ENCODE data around the gene FBXO36. TPM values are rescaled to one million over a fixed set of nuclear protein-coding genes. Genes with fewer than 3 reads are reported as not detected.

The FBXO36 gene
- total RNA-seq, 2 experiments from 2014 or later = 1.1 to 1.8 TPM

GRCh38 chr2:230010501-230010900, 88.2 kb downstream of the FBXO36 start:
- POLR2A ChIA-PET = no interaction called here
- H3K36me3 Mint-ChIP-seq = no peaks in the 10 kb centered on the region
- peaks cover 7% of the 10 kb centered on the region for H3K4me1 Mint-ChIP-seq
- DNase-seq (no peak), ATAC-seq (ENCODE audit: low read depth) (no peak)
- peaks cover 2% of the 10 kb centered on the region for H3K27me3 Mint-ChIP-seq
- H3K9me3 Mint-ChIP-seq = no peaks in the 10 kb centered on the region
- H3K27ac Mint-ChIP-seq = no peak overlapping the region
- H3K4me3 Mint-ChIP-seq = no peak overlapping the region

- POLR2A ChIA-PET = no interaction called here
- no peak overlapping the region for H3K4me3 Mint-ChIP-seq
Measured at GRCh38 chr2:230011617-230012016, 89.3 kb downstream of the FBXO36 start.

GRCh38 chr2:230012267-230012884, 90.1 kb downstream of the FBXO36 start:
- DNase-seq (no peak), ATAC-seq (ENCODE audit: low read depth) (no peak)
- Mint-ChIP-seq H3K9me3 (no peaks in the 10 kb centered on the region), H3K4me3 (no peak overlapping the region), H3K36me3 (peaks cover 2% of the 10 kb centered on the region), H3K27me3 (peaks cover 4% of the 10 kb centered on the region), H3K27ac (no peak overlapping the region), H3K4me1 (peaks cover 7% of the 10 kb centered on the region)
- POLR2A ChIA-PET = no interaction called here

More at GRCh38 chr2:230011617-230012016, 89.3 kb downstream of the FBXO36 start:
- ATAC-seq (ENCODE audit: low read depth) = no peak
- Mint-ChIP-seq H3K27me3 (peaks cover 4% of the 10 kb centered on the region), H3K27ac (no peak overlapping the region), H3K4me1 (peaks cover 7% of the 10 kb centered on the region), H3K36me3 (peaks cover 2% of the 10 kb centered on the region), H3K9me3 (no peaks in the 10 kb centered on the region)
- no peak for DNase-seq

- Mint-ChIP-seq H3K27ac (no peak overlapping the region), H3K36me3 (peaks cover 2% of the 10 kb centered on the region), H3K4me3 (no peak overlapping the region), H3K9me3 (no peaks in the 10 kb centered on the region), H3K4me1 (peaks cover 3% of the 10 kb centered on the region), H3K27me3 (peaks cover 16% of the 10 kb centered on the region)
- ATAC-seq (ENCODE audit: low read depth) (no peak), DNase-seq (no peak)
- POLR2A ChIA-PET = interaction anchor here (0.7 kb wide), 1 partner anchor 51 kb away, joined by 3 read pairs; no protein-coding TSS in a partner anchor
Measured at GRCh38 chr2:230016844-230017243, 94.5 kb downstream of the FBXO36 start.

GRCh38 chr2:230018153-230018552, 95.8 kb downstream of the FBXO36 start:
- H3K27me3 Mint-ChIP-seq = peaks cover 18% of the 10 kb centered on the region

GRCh38 chr2:230019742-230020141, 97.4 kb downstream of the FBXO36 start:
- DNase-seq (no peak), ATAC-seq (ENCODE audit: low read depth) (no peak)
- Mint-ChIP-seq H3K9me3 (no peaks in the 10 kb centered on the region), H3K36me3 (peaks cover 2% of the 10 kb centered on the region), H3K4me1 (peaks cover 3% of the 10 kb centered on the region), H3K27ac (no peak overlapping the region), H3K4me3 (no peak overlapping the region), H3K27me3 (peaks cover 18% of the 10 kb centered on the region)
- POLR2A ChIA-PET = no interaction called here

More at GRCh38 chr2:230018153-230018552, 95.8 kb downstream of the FBXO36 start:
- POLR2A ChIA-PET = no interaction called here
- Mint-ChIP-seq H3K4me1 (peaks cover 3% of the 10 kb centered on the region), H3K4me3 (no peak overlapping the region), H3K9me3 (no peaks in the 10 kb centered on the region), H3K27ac (no peak overlapping the region), H3K36me3 (peaks cover 2% of the 10 kb centered on the region)
- ATAC-seq (ENCODE audit: low read depth) (no peak), DNase-seq (no peak)

GRCh38 chr2:230023313-230023712, 101.0 kb downstream of the FBXO36 start:
- no peak overlapping the region for H3K27ac Mint-ChIP-seq
- DNase-seq (no peak), ATAC-seq (ENCODE audit: low read depth) (no peak)
- peaks cover 8% of the 10 kb centered on the region for H3K27me3 Mint-ChIP-seq
- POLR2A ChIA-PET = no interaction called here
- H3K4me3 Mint-ChIP-seq = no peak overlapping the region
- no peaks in the 10 kb centered on the region for H3K9me3 Mint-ChIP-seq
- H3K36me3 Mint-ChIP-seq = no peaks in the 10 kb centered on the region
- H3K4me1 Mint-ChIP-seq = peaks cover 3% of the 10 kb centered on the region

- no peak overlapping the region for H3K4me3 Mint-ChIP-seq
- H3K27ac Mint-ChIP-seq = no peak overlapping the region
- H3K27me3 Mint-ChIP-seq = peaks cover 9% of the 10 kb centered on the region
- peaks cover 1% of the 10 kb centered on the region for H3K9me3 Mint-ChIP-seq
- ATAC-seq (ENCODE audit: low read depth) (no peak), DNase-seq (no peak)
- H3K36me3 Mint-ChIP-seq = no peaks in the 10 kb centered on the region
- POLR2A ChIA-PET = no interaction called here
- no peaks in the 10 kb centered on the region for H3K4me1 Mint-ChIP-seq
Measured at GRCh38 chr2:230042195-230042594, 119.9 kb downstream of the FBXO36 start.

- H3K9me3 Mint-ChIP-seq = peaks cover 1% of the 10 kb centered on the region
- no peak for ATAC-seq (ENCODE audit: low read depth)
- no peaks in the 10 kb centered on the region for H3K36me3 Mint-ChIP-seq
- no peak for DNase-seq
- H3K27me3 Mint-ChIP-seq = peaks cover 9% of the 10 kb centered on the region
- no peaks in the 10 kb centered on the region for H3K4me1 Mint-ChIP-seq
- POLR2A ChIA-PET = no interaction called here
- H3K4me3 Mint-ChIP-seq = no peak overlapping the region
- no peak overlapping the region for H3K27ac Mint-ChIP-seq
Measured at GRCh38 chr2:230043025-230043424, 120.7 kb downstream of the FBXO36 start.

- DNase-seq (no peak), ATAC-seq (ENCODE audit: low read depth) (no peak)
- H3K4me1 Mint-ChIP-seq = no peaks in the 10 kb centered on the region
- POLR2A ChIA-PET = no interaction called here
- H3K4me3 Mint-ChIP-seq = no peak overlapping the region
- H3K27ac Mint-ChIP-seq = no peak overlapping the region
- no peaks in the 10 kb centered on the region for H3K36me3 Mint-ChIP-seq
- peaks cover 1% of the 10 kb centered on the region for H3K9me3 Mint-ChIP-seq
- H3K27me3 Mint-ChIP-seq = peaks cover 9% of the 10 kb centered on the region
Measured at GRCh38 chr2:230043461-230043860, 121.2 kb downstream of the FBXO36 start.

- no peak overlapping the region for H3K27ac Mint-ChIP-seq
- POLR2A ChIA-PET = no interaction called here
- peaks cover 1% of the 10 kb centered on the region for H3K9me3 Mint-ChIP-seq
- DNase-seq = no peak
- no peaks in the 10 kb centered on the region for H3K4me1 Mint-ChIP-seq
- no peaks in the 10 kb centered on the region for H3K27me3 Mint-ChIP-seq
- ATAC-seq (ENCODE audit: low read depth) = no peak
- H3K4me3 Mint-ChIP-seq = no peak overlapping the region
- no peaks in the 10 kb centered on the region for H3K36me3 Mint-ChIP-seq
Measured at GRCh38 chr2:230046491-230046890, 124.2 kb downstream of the FBXO36 start.

GRCh38 chr2:230048010-230048671, 125.8 kb downstream of the FBXO36 start:
- POLR2A ChIA-PET = no interaction called here

GRCh38 chr2:230050136-230050535, 127.8 kb downstream of the FBXO36 start:
- POLR2A ChIA-PET = no interaction called here
- H3K4me1 Mint-ChIP-seq = no peaks in the 10 kb centered on the region

More at GRCh38 chr2:230048010-230048671, 125.8 kb downstream of the FBXO36 start:
- ATAC-seq (ENCODE audit: low read depth) (no peak), DNase-seq (no peak)
- Mint-ChIP-seq H3K27ac (no peak overlapping the region), H3K36me3 (no peaks in the 10 kb centered on the region), H3K4me1 (no peaks in the 10 kb centered on the region), H3K9me3 (no peaks in the 10 kb centered on the region), H3K27me3 (no peaks in the 10 kb centered on the region), H3K4me3 (no peak overlapping the region)

GRCh38 chr2:230052299-230052698, 130.0 kb downstream of the FBXO36 start:
- H3K4me3 Mint-ChIP-seq = no peak overlapping the region
- H3K4me1 Mint-ChIP-seq = no peaks in the 10 kb centered on the region
- no peaks in the 10 kb centered on the region for H3K27me3 Mint-ChIP-seq

More at GRCh38 chr2:230050136-230050535, 127.8 kb downstream of the FBXO36 start:
- no peaks in the 10 kb centered on the region for H3K36me3 Mint-ChIP-seq
- no peaks in the 10 kb centered on the region for H3K27me3 Mint-ChIP-seq
- no peak overlapping the region for H3K4me3 Mint-ChIP-seq
- DNase-seq = no peak
- ATAC-seq (ENCODE audit: low read depth) = no peak
- no peaks in the 10 kb centered on the region for H3K9me3 Mint-ChIP-seq
- H3K27ac Mint-ChIP-seq = no peak overlapping the region

More at GRCh38 chr2:230052299-230052698, 130.0 kb downstream of the FBXO36 start:
- ATAC-seq (ENCODE audit: low read depth) (no peak), DNase-seq (no peak)
- POLR2A ChIA-PET = interaction anchor here (0.7 kb wide), 1 partner anchor 222 kb away, joined by 3 read pairs; no protein-coding TSS in a partner anchor
- Mint-ChIP-seq H3K9me3 (no peaks in the 10 kb centered on the region), H3K36me3 (no peaks in the 10 kb centered on the region), H3K27ac (no peak overlapping the region)

Measured in activated naive CD8-positive, alpha-beta T cell treated with anti-CD3 and anti-CD28 coated beads, Interleukin-2, amount 10 ng/mL, durations not matched to agents 7 days and 5 days (primary cell).